A673 (cell line): ENCODE data around the gene MAST1. TPM values are rescaled to one million over a fixed set of nuclear protein-coding genes. Genes with fewer than 3 reads are reported as not detected.

ENCODE experiments used
- Bru-seq: library from RNA; stranded (reverse); fragments of 400-500 nt; gene quantifications from one replicate; lab custom pipeline; 2021; lab: Mats Ljungman, UMichigan
- BruChase-seq, 2 experiments: library from RNA; stranded (reverse); fragments of 400-500 nt; gene quantifications; one replicate each; lab custom pipeline; 2021; lab: Mats Ljungman, UMichigan
- BruUV-seq: library from RNA; stranded (reverse); fragments of 400-500 nt; replicated peaks from 2 replicates; lab custom pipeline; 2021; lab: Mats Ljungman, UMichigan
- CTCF ChIA-PET: fragments of 300-600 bp; sonication (Branson Sonifier 250); formaldehyde crosslinking; loops from one replicate; lab custom pipeline; 2022; ENCODE audit warnings: antibody characterized with exemption; lab: Charles Lee
- POLR2A ChIA-PET: fragments of 300-600 bp; sonication (Branson Sonifier 250); formaldehyde crosslinking; loops from one replicate; lab custom pipeline; 2022; ENCODE audit warnings: antibody characterized with exemption; ENCODE audit not compliant: low non-redundant PET; lab: Charles Lee
- DNase-seq: peaks from one replicate; pipeline ENCODE4 v3.0.0-alpha.2; 2015; ENCODE audit warnings: low spot score
- H3K27ac ChIP-seq: fragments of 200-600 bp; sonication (generic); 2 replicates; pipeline ENCODE4 v1.5.1; 2016; ENCODE audit warnings: mixed run types, low read depth, mild to moderate bottlenecking, mixed read lengths, antibody characterized with exemption, low read length; ENCODE audit not compliant: poor library complexity, severe bottlenecking
- H3K27me3 ChIP-seq: fragments of 200-600 bp; sonication (generic); replicated peaks from 2 replicates; pipeline ENCODE4 v1.6.1; 2017; ENCODE audit warnings: mixed run types, low read depth, mild to moderate bottlenecking, mixed read lengths, antibody characterized with exemption, low read length; ENCODE audit not compliant: insufficient read depth, poor library complexity
- H3K36me3 ChIP-seq: fragments of 200-600 bp; sonication (generic); 2 replicates; pipeline ENCODE4 v1.6.1; 2016; ENCODE audit warnings: mixed run types, mild to moderate bottlenecking, mixed read lengths, antibody characterized with exemption, low read length; ENCODE audit not compliant: insufficient read depth, poor library complexity, severe bottlenecking
- H3K4me1 ChIP-seq: fragments of 200-600 bp; sonication (generic); 2 replicates; pipeline ENCODE4 v1.6.1; 2017; ENCODE audit warnings: mixed run types, mild to moderate bottlenecking, mixed read lengths, antibody characterized with exemption, low read length; ENCODE audit not compliant: insufficient read depth, poor library complexity, severe bottlenecking
- H3K4me3 ChIP-seq: fragments of 200-600 bp; sonication (generic); 2 replicates; pipeline ENCODE4 v1.5.1; 2016; ENCODE audit warnings: low read depth, mixed run types, mild to moderate bottlenecking, mixed read lengths, low read length; ENCODE audit not compliant: poor library complexity, severe bottlenecking
- H3K9me3 ChIP-seq: fragments of 200-600 bp; sonication (generic); 2 replicates; pipeline ENCODE4 v1.6.1; 2016; ENCODE audit warnings: mixed run types, low read depth, mild to moderate bottlenecking, mixed read lengths, antibody characterized with exemption, low read length; ENCODE audit not compliant: poor library complexity, severe bottlenecking
- CTCF ChIP-seq: fragments of 300-800, 200-600 bp; sonication (generic); conservative IDR thresholded peaks from 2 replicates; pipeline ENCODE4 v1.5.1; 2017; ENCODE audit warnings: low read depth, mild to moderate bottlenecking, antibody characterized with exemption, low read length, moderate library complexity, mixed read lengths
- EZH2 ChIP-seq: fragments of 200-600 bp; sonication (generic); IDR thresholded peaks from 2 replicates; pipeline ENCODE4 v1.6.1; 2017; ENCODE audit warnings: borderline replicate concordance, low read depth, mild to moderate bottlenecking, mixed read lengths, antibody characterized with exemption, low read length; ENCODE audit not compliant: poor library complexity, severe bottlenecking
- intact Hi-C: fragments of 100-400 bp; cut with micrococcal nuclease; formaldehyde crosslinking; loops from one replicate; pipeline ENCODE4 v1.10.0; 2022; ENCODE audit not compliant: unreplicated experiment
- long read RNA-seq: library from polyadenylated mRNA; stranded (forward); transcript quantifications from one replicate; pipeline ENCODE4 v2.0.0, GENCODE V29; 2022
- total RNA-seq: library from RNA; stranded (reverse); gene quantifications from 2 replicates; pipeline ENCODE4 v1.2.3, GENCODE V29; 2021

Gene MAST1
- 22.2 and 26.7 TPM in 2 replicates for total RNA-seq
- percentile 47 among the genes with signal in this experiment for Bru-seq, nascent RNA
- percentile 57 among the genes with signal in this experiment for BruChase-seq, experiment 1, labeled RNA remaining after a 2-hour chase
- BruChase-seq, experiment 2, labeled RNA remaining after a 6-hour chase: percentile 57 among the genes with signal in this experiment
- long read RNA-seq, full-length matches to known transcripts: 3 of 35 reads
- long read RNA-seq, partial matches to known transcripts: 17 of 35 reads
- long read RNA-seq, other reads (novel, unspliced or antisense): 15 of 35 reads

GRCh38 chr19:12838182-12838885 lies at the start of gene MAST1:
TSS of gene MAST1 (plus strand) at chr19:12838515. CDS start at chr19:12838573, 58 bp downstream.
- intact Hi-C loops: no loop called here
- H3K9me3 ChIP-seq: no peaks in the 10 kb centered on the region
- no peak for TF ChIP-seq EZH2
- TF ChIP-seq CTCF: no peak; the same call in none of the 2 replicates
- POLR2A ChIA-PET: no interaction called here
- CTCF ChIA-PET: interaction anchor here (0.6 kb wide), 1 partner anchor 52 kb away, joined by 6 read pairs; no protein-coding TSS in a partner anchor
- H3K36me3 ChIP-seq: no peaks in the 10 kb centered on the region
- H3K4me1 ChIP-seq: peaks cover 19% of the 10 kb centered on the region
- H3K4me3 ChIP-seq: peak within 1 kb of the TSS; percentile 84
- BruUV-seq: no TSS peak
- H3K27me3 ChIP-seq: no peaks in the 10 kb centered on the region
- DNase-seq: peak; percentile 78
- H3K27ac ChIP-seq: peak within 1 kb of the TSS; percentile 63

- Histone ChIP-seq H3K9me3 (no peaks in the 10 kb centered on the region), H3K4me1 (peaks cover 40% of the 10 kb centered on the region), H3K36me3 (no peaks in the 10 kb centered on the region), H3K27ac (peak overlapping the region; percentile 98), H3K4me3 (peak overlapping the region; percentile 59), H3K27me3 (no peaks in the 10 kb centered on the region)
- ChIA-PET CTCF (no interaction called here), POLR2A (no interaction called here)
- BruUV-seq: no TSS peak
- intact Hi-C loops: no loop called here
- TF ChIP-seq CTCF (no peak), EZH2 (no peak)
- DNase-seq: peak; percentile 71
Observed at GRCh38 chr19:12788682-12789097, 49.6 kb upstream of the MAST1 start.

GRCh38 chr19:12789098-12789903 lies 49.0 kb upstream of the MAST1 start:
- DNase-seq: no peak
- POLR2A ChIA-PET: no interaction called here

More at GRCh38 chr19:12789098-12789903, 49.0 kb upstream of the MAST1 start:
- intact Hi-C loops: no loop called here
- Histone ChIP-seq H3K4me3 (peak overlapping the region; percentile 59), H3K36me3 (no peaks in the 10 kb centered on the region), H3K27me3 (no peaks in the 10 kb centered on the region), H3K9me3 (no peaks in the 10 kb centered on the region), H3K4me1 (peaks cover 40% of the 10 kb centered on the region), H3K27ac (peak overlapping the region; percentile 98)
- CTCF ChIA-PET: interaction anchor here (0.6 kb wide), 1 partner anchor 13 kb away, joined by 3 read pairs; no protein-coding TSS in a partner anchor
- no peak for TF ChIP-seq EZH2
- TF ChIP-seq CTCF: no peak
- BruUV-seq: no TSS peak
